Neuronal stem cell (in vitro differentiated cells): ENCODE results near the gene CREB3L2.

Source experiments
- DNase-seq: peaks from one replicate; pipeline ENCODE4 v3.0.0-alpha.2; 2013; ENCODE audit warnings: low spot score
- H2AFZ ChIP-seq: one replicate; pipeline ENCODE4 v1.6.1; 2013; ENCODE audit warnings: mild to moderate bottlenecking, low read length, inconsistent platforms
- H2AK5ac ChIP-seq: 2 replicates; pipeline ENCODE4 v1.6.1; 2013; ENCODE audit warnings: low read depth, mild to moderate bottlenecking, inconsistent platforms, low read length, moderate library complexity, mixed read lengths
- H2BK120ac ChIP-seq: 2 replicates; pipeline ENCODE4 v1.6.1; 2013; ENCODE audit warnings: low read depth, mild to moderate bottlenecking, inconsistent platforms, low read length, moderate library complexity, mixed read lengths
- H2BK12ac ChIP-seq: one replicate; pipeline ENCODE4 v1.6.1; 2013; ENCODE audit warnings: low read length, inconsistent platforms
- H2BK15ac ChIP-seq: 2 replicates; pipeline ENCODE4 v1.6.1; 2013; ENCODE audit warnings: mild to moderate bottlenecking, low read length, inconsistent platforms, mixed read lengths
- H2BK5ac ChIP-seq: one replicate; pipeline ENCODE4 v1.6.1; 2013; ENCODE audit warnings: inconsistent platforms, mild to moderate bottlenecking, low read length, moderate library complexity
- H3K14ac ChIP-seq: one replicate; pipeline ENCODE4 v1.6.1; 2013; ENCODE audit warnings: low read length, inconsistent platforms
- H3K18ac ChIP-seq: 2 replicates; pipeline ENCODE4 v1.6.1; 2013; ENCODE audit warnings: low read length, inconsistent platforms
- H3K23ac ChIP-seq: 2 replicates; pipeline ENCODE4 v1.6.1; 2013; ENCODE audit warnings: low read depth, mild to moderate bottlenecking, mixed read lengths, low read length, inconsistent platforms; ENCODE audit not compliant: poor library complexity
- H3K27ac ChIP-seq: replicated peaks from 3 replicates; pipeline ENCODE4 v1.5.1; 2013; ENCODE audit warnings: low read length, inconsistent platforms
- H3K27me3 ChIP-seq, 3 experiments: 2 replicates each; pipeline ENCODE4 v1.6.1; 2013; ENCODE audit warnings: low read length in 3 of 3, mild to moderate bottlenecking in 2 of 3, inconsistent platforms in 1 of 3, low read depth in 1 of 3, mixed read lengths in 1 of 3, moderate library complexity in 1 of 3; ENCODE audit not compliant: control insufficient read depth in 3 of 3, insufficient read depth in 3 of 3
- H3K36me3 ChIP-seq, 2 donors: replicated peaks in 1 of 2; 2 replicates each; pipeline ENCODE4 v1.6.1; 2013; ENCODE audit warnings: low read length in 2 of 2; ENCODE audit not compliant: control insufficient read depth in 2 of 2, insufficient read depth in 2 of 2
- H3K4ac ChIP-seq: 2 replicates; pipeline ENCODE4 v1.6.1; 2013; ENCODE audit warnings: inconsistent platforms, mild to moderate bottlenecking, low read length, moderate library complexity
- H3K4me1 ChIP-seq, 2 donors: 1 replicate in 1 of 2; 2 replicates in 1 of 2; pipeline ENCODE4 v1.6.1; 2013; ENCODE audit warnings: low read length in 2 of 2, low read depth in 1 of 2; ENCODE audit not compliant: control insufficient read depth in 2 of 2, insufficient read depth in 1 of 2
- H3K4me2 ChIP-seq: one replicate; pipeline ENCODE4 v1.6.1; 2013; ENCODE audit warnings: mild to moderate bottlenecking, low read length, inconsistent platforms; ENCODE audit not compliant: insufficient read depth, poor library complexity, severe bottlenecking
- H3K4me3 ChIP-seq, 2 donors: 2 replicates each; pipeline ENCODE4 v1.5.1; 2013; ENCODE audit warnings: low read length in 2 of 2, mild to moderate bottlenecking in 2 of 2, inconsistent platforms in 1 of 2, moderate library complexity in 1 of 2
- H3K79me1 ChIP-seq: one replicate; pipeline ENCODE4 v1.6.1; 2013; ENCODE audit warnings: low read depth, mild to moderate bottlenecking, inconsistent platforms, low read length, moderate library complexity
- H3K9ac ChIP-seq: one replicate; pipeline ENCODE4 v1.6.1; 2013; ENCODE audit warnings: mild to moderate bottlenecking, low read depth, low read length, inconsistent platforms; ENCODE audit not compliant: poor library complexity
- H3K9me3 ChIP-seq, 2 donors: replicated peaks in 1 of 2; 2 replicates each; pipeline versions ENCODE3 to v1.6.1; 2013; ENCODE audit warnings: low read length in 2 of 2, mild to moderate bottlenecking in 2 of 2, inconsistent platforms in 1 of 2, low read depth in 1 of 2, mixed read lengths in 1 of 2, moderate library complexity in 1 of 2; ENCODE audit not compliant: control insufficient read depth in 2 of 2, insufficient read depth in 1 of 2
- H4K8ac ChIP-seq: one replicate; pipeline ENCODE4 v1.6.1; 2013; ENCODE audit warnings: low read depth, mild to moderate bottlenecking, inconsistent platforms, low read length, moderate library complexity
- H4K91ac ChIP-seq: one replicate; pipeline ENCODE4 v1.6.1; 2013; ENCODE audit warnings: low read length, low read depth, mild to moderate bottlenecking, inconsistent platforms; ENCODE audit not compliant: poor library complexity
- WGBS, 2 donors: extraction: QIAGEN DNeasy Blood & Tissue Kit; methylation state at CpG; one replicate each; pipeline ENCODE4 v1.1.7; 2013; ENCODE audit warnings: missing lambda C conversion rate in 2 of 2, mixed read lengths in 1 of 2; ENCODE audit not compliant: insufficient read length in 2 of 2, insufficient replicate concordance in 1 of 2; ENCODE audit errors: extremely low coverage in 2 of 2; 5-methylcytosine and 5-hydroxymethylcytosine counted together

The CREB3L2 gene

DNA sequence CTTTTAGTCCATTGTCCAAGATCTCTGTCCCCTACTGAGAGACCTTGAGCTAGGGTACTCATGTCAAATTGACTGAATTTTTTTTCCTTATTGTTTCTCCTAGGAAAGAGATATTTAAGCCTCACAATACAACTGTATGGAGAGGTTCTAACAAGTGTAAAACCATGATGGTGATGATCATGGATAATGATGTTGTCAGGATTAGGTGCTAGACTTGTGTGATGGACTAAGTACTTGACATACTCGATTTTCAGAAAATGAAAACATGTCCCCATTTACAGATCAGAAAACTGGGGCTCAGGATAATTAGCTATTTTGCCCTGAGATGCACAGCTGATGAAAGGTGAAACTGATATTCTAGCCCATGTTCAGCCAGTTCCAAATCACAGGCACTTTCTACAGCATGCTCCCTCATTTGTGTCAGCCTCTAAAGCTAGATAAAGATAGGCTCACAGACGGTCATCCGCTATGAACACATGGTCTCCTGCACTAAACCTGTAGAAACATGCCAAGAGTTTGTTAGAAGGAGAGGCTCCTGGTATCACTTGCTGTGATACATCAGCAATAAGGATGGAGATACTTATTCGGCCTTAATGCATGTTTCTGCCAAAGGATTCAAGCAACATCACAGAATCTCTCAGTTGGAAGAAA is 67.6 kb downstream of the CREB3L2 start:
- no peak overlapping the region for H3K18ac ChIP-seq
- H2AFZ ChIP-seq, result no peak overlapping the region
- no peak overlapping the region for H4K8ac ChIP-seq
- H2BK12ac ChIP-seq, result no peak overlapping the region
- no peak overlapping the region for H3K27ac ChIP-seq
- no peak overlapping the region for H4K91ac ChIP-seq
- H2AK5ac ChIP-seq, result no peak overlapping the region
- H3K14ac ChIP-seq, result no peak overlapping the region
- H3K23ac ChIP-seq, result no peak overlapping the region
- no peak overlapping the region for H2BK5ac ChIP-seq
- H3K9ac ChIP-seq, result no peak overlapping the region
- peaks cover 12 to 22% of the 10 kb centered on the region in 2 donors for H3K4me1 ChIP-seq
- H2BK15ac ChIP-seq, result no peak overlapping the region
- no peak for DNase-seq
- H3K4me2 ChIP-seq, result no peak overlapping the region
- H3K79me1 ChIP-seq, result no peaks in the 10 kb centered on the region
- H3K4me3 ChIP-seq, result no peak overlapping the region
- WGBS, 2 donors, result no CpG with 5 or more reads among the region's 4 CpGs
- no peaks in the 10 kb centered on the region for H3K9me3 ChIP-seq
- no peaks in the 10 kb centered on the region for H3K27me3 ChIP-seq
- no peak overlapping the region for H2BK120ac ChIP-seq
- no peak overlapping the region for H3K4ac ChIP-seq
- no peaks in the 10 kb centered on the region for H3K36me3 ChIP-seq

DNA sequence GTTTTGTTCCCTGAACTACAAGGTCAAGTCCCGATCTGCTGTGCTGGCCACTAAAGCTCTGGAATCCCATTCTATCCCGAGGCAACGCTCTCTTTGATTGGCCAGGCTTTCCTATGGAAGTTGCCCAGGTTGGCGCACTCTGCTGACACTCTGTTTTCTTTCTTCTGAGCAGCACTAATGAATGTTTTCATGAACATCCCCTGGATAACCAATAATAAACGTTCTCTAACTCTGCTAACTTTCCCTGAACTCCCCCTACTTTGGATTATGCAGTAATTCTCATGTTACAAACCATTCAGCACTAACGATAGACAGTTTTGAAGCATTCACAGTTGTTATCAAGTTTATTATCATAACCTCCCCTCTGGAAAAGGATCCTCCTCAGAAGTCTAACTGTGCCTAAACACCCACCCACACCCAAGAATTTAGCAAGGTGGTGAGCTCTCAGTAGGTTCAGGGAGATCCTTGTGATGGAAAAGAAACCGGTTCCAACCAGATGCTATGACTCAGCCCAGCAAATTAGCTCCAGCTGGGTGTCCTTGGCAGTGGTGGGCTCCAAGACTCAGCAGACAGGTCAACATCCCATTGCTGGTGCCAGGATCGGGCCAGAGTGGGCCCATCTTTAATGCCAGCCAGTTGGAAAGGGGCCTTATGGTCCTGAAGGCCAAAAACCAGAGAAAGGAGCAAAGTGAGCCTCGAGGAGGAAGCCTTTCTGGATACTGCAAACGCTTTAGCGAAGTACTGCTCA is 68.4 kb downstream of the CREB3L2 start:
- no peaks in the 10 kb centered on the region for H3K27me3 ChIP-seq
- no peak overlapping the region for H3K4me2 ChIP-seq
- no peak overlapping the region for H2AK5ac ChIP-seq
- H3K4ac ChIP-seq, result no peak overlapping the region
- no peak overlapping the region for H3K18ac ChIP-seq
- no peak for DNase-seq
- H3K9me3 ChIP-seq, result no peaks in the 10 kb centered on the region
- no peaks in the 10 kb centered on the region for H3K79me1 ChIP-seq
- no peak overlapping the region for H2BK12ac ChIP-seq
- no peak overlapping the region for H4K91ac ChIP-seq
- H2BK5ac ChIP-seq, result no peak overlapping the region
- no peak overlapping the region for H2BK15ac ChIP-seq
- H3K27ac ChIP-seq, result no peak overlapping the region
- no peak overlapping the region for H2AFZ ChIP-seq
- peaks cover 12 to 22% of the 10 kb centered on the region in 2 donors for H3K4me1 ChIP-seq
- no peak overlapping the region for H4K8ac ChIP-seq
- H3K36me3 ChIP-seq, result no peaks in the 10 kb centered on the region
- no peak overlapping the region for H2BK120ac ChIP-seq
- no peak overlapping the region for H3K4me3 ChIP-seq
- no peak overlapping the region for H3K14ac ChIP-seq
- H3K9ac ChIP-seq, result no peak overlapping the region
- no CpG with 5 or more reads among the region's 11 CpGs for WGBS, 2 donors
- no peak overlapping the region for H3K23ac ChIP-seq

DNA sequence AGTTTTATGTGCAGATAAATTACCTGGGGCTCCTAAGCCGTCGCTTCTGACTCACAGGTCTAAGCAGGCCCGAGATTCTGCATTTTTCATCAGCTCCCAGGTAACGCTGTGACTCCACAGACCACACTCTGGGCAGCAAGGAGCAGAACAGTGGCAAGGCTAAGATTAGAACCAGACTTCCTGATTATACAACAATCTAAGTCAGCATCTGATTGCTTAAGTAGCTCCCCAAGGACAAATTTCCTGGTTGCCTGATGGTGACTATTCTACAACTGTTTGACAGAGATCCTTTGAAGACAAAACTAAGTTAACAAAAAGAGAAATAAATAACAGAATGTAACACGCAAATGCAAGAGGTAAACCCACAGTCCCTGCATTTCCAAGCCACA is 69.0 kb downstream of the CREB3L2 start:
- Histone ChIP-seq H3K23ac (no peak overlapping the region), H2BK12ac (no peak overlapping the region), H3K9me3 (no peaks in the 10 kb centered on the region), H3K4me2 (no peak overlapping the region), H3K14ac (no peak overlapping the region), H2BK5ac (no peak overlapping the region), H2AFZ (no peak overlapping the region), H3K4me1 (peaks cover 12 to 22% of the 10 kb centered on the region in 2 donors), H3K36me3 (peaks cover 4 to 5% of the 10 kb centered on the region in 2 donors), H4K8ac (no peak overlapping the region), H2BK120ac (no peak overlapping the region), H3K79me1 (no peaks in the 10 kb centered on the region), H3K27ac (no peak overlapping the region), H3K27me3 (no peaks in the 10 kb centered on the region), H3K4ac (no peak overlapping the region), H2BK15ac (no peak overlapping the region), H4K91ac (no peak overlapping the region), H3K18ac (no peak overlapping the region), H2AK5ac (no peak overlapping the region), H3K4me3 (no peak overlapping the region), H3K9ac (no peak overlapping the region)
- DNase-seq, result no peak
- WGBS, 2 donors, result no CpG with 5 or more reads among the region's 5 CpGs

DNA sequence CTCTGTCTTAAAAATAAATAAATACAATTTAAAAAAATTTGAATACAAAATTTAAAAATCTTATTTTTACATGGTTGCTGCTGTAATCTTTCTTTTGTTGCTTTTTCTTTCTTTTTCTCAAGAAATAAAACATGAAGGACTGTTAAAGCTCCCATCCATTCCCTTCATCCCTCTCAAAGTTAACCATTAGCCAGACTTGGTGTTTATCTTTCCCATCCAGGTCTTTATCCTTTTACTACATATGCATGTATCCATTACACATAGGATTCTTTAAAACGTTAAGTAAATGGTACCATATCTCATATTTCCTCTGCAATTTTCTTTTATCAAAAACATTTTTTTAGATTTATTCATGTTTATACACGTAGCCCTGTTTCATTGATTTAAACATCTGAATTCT is 70.1 kb downstream of the CREB3L2 start:
- DNase-seq, result no peak
- Histone ChIP-seq H3K4ac (no peak overlapping the region), H3K9ac (no peak overlapping the region), H3K36me3 (peaks cover 7 to 15% of the 10 kb centered on the region in 2 donors), H3K4me2 (no peak overlapping the region), H3K4me1 (peaks cover 7 to 22% of the 10 kb centered on the region in 2 donors), H4K91ac (no peak overlapping the region), H3K14ac (no peak overlapping the region), H2AFZ (no peak overlapping the region), H2BK12ac (no peak overlapping the region), H3K18ac (no peak overlapping the region), H3K79me1 (no peaks in the 10 kb centered on the region), H3K23ac (no peak overlapping the region), H2BK15ac (no peak overlapping the region), H3K27ac (no peak overlapping the region), H3K27me3 (no peaks in the 10 kb centered on the region), H3K9me3 (no peaks in the 10 kb centered on the region), H4K8ac (no peak overlapping the region), H3K4me3 (no peak overlapping the region), H2BK5ac (no peak overlapping the region), H2AK5ac (no peak overlapping the region), H2BK120ac (no peak overlapping the region)
- WGBS, 2 donors, result no CpG with 5 or more reads among the region's 2 CpGs
